GM12878 (cell line): ENCODE data around the gene ADGRD1.

Experiments used
- CEBPB ChIP-seq, 2 experiments: fragments of 150-350 bp in 1 of 2; IDR thresholded peaks; 2 replicates each; pipeline ENCODE4 v1.6.1; 2012 to 2014; ENCODE audit warnings: low read depth in 2 of 2, low read length in 2 of 2, borderline replicate concordance in 1 of 2, inconsistent platforms in 1 of 2
- KLF5 ChIP-seq: fragments of 450-650 bp; IDR thresholded peaks from 2 replicates; pipeline ENCODE4 v1.6.1; 2014; ENCODE audit warnings: mild to moderate bottlenecking; ENCODE audit not compliant: partially characterized antibody
- TCF7 ChIP-seq: IDR thresholded peaks from 2 replicates; pipeline ENCODE4 v1.6.1; 2014; ENCODE audit warnings: antibody characterized with exemption, borderline replicate concordance
- ZNF24 ChIP-seq: fragments of 450-650 bp; IDR thresholded peaks from 2 replicates; pipeline ENCODE4 v1.6.1; 2017; ENCODE audit warnings: antibody characterized with exemption, mild to moderate bottlenecking
- TF ChIP-seq, protein P1 (sequence below), 3 experiments: IDR thresholded peaks in 2 of 3; conservative IDR thresholded peaks in 1 of 3; 2 replicates each; pipeline ENCODE4 v1.5.1; 2011; ENCODE audit warnings: low read depth in 3 of 3, low read length in 3 of 3, mild to moderate bottlenecking in 3 of 3, control low read depth in 2 of 3, moderate library complexity in 2 of 3, inconsistent platforms in 1 of 3, mixed read lengths in 1 of 3; ENCODE audit not compliant: control insufficient read depth in 2 of 3, insufficient read depth in 1 of 3; ENCODE audit errors: extremely low read depth in 1 of 3
- TF ChIP-seq, protein P2 (sequence below): fragments of 450-650 bp; formaldehyde crosslinking; IDR thresholded peaks from 2 replicates; pipeline ENCODE4 v1.4.0; 2020; ENCODE audit warnings: mild to moderate bottlenecking, moderate library complexity
- TF ChIP-seq, protein P3 (sequence below): fragments of 450-650 bp; IDR thresholded peaks from 2 replicates; pipeline ENCODE4 v1.6.1; 2017; ENCODE audit warnings: mild to moderate bottlenecking
- TF ChIP-seq, protein P4 (sequence below): IDR thresholded peaks from 2 replicates; pipeline ENCODE4 v1.6.1; 2012; ENCODE audit warnings: mild to moderate bottlenecking, low read depth, low read length

DNA sequence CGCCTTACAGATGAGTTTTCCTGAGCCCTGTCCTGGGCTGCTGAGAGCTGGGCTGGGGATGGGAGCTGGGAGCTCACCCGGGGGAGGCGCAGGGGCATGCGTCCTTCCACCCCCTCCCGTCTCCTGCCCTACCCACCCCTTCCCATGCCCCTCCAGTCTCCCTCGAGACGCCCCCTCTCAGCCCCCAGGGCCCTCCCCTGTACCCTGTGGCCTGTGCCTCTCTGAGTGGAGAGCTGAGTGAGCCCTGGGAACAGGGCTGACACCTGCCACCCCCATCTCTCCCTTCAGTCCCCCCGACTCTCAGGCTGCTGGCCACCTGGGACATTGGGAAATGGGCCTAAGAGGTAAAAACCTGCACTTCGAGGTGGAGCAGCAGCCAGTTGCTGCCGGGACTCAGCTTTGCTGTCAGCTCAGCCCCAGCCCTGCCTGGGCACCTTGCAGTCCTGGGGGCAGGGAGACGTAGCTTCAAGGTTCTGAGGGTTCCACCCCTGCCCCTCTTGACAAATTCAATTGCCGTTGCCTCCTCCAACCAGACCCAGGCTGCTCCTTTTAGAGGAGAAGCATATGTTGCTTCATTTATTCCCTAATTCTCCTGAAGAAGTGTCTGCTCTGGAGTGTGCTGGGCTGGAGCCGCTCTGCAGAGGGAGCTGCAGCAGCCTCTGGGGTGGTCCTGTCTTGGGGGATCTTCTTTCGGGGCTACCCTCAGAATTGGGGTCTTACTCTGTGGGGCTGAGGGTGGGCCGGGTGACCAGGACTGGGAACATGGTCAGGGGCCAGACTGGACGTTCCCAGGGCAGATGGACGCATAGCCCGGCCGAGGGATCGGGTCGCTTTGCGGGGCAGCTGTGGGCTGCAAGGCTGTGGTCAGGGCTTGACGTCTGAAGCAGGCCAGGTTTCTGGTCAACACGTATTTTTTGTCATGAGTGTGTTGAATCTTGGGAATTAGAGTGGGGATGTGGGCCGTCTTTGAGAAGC is 141.4 kb downstream of the ADGRD1 start:
- TF ChIP-seq, protein P1, sequence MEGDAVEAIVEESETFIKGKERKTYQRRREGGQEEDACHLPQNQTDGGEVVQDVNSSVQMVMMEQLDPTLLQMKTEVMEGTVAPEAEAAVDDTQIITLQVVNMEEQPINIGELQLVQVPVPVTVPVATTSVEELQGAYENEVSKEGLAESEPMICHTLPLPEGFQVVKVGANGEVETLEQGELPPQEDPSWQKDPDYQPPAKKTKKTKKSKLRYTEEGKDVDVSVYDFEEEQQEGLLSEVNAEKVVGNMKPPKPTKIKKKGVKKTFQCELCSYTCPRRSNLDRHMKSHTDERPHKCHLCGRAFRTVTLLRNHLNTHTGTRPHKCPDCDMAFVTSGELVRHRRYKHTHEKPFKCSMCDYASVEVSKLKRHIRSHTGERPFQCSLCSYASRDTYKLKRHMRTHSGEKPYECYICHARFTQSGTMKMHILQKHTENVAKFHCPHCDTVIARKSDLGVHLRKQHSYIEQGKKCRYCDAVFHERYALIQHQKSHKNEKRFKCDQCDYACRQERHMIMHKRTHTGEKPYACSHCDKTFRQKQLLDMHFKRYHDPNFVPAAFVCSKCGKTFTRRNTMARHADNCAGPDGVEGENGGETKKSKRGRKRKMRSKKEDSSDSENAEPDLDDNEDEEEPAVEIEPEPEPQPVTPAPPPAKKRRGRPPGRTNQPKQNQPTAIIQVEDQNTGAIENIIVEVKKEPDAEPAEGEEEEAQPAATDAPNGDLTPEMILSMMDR (IDR thresholded peaks at IDR 0.05 in 2 of 3, conservative IDR thresholded peaks at IDR 0.05 in 1 of 3; ENCODE audit: control insufficient read depth in 2 of 3, extremely low read depth in 1 of 3, insufficient read depth in 1 of 3, low read depth in 3 of 3, low read length in 3 of 3), result no peak
- TF ChIP-seq, protein P2, sequence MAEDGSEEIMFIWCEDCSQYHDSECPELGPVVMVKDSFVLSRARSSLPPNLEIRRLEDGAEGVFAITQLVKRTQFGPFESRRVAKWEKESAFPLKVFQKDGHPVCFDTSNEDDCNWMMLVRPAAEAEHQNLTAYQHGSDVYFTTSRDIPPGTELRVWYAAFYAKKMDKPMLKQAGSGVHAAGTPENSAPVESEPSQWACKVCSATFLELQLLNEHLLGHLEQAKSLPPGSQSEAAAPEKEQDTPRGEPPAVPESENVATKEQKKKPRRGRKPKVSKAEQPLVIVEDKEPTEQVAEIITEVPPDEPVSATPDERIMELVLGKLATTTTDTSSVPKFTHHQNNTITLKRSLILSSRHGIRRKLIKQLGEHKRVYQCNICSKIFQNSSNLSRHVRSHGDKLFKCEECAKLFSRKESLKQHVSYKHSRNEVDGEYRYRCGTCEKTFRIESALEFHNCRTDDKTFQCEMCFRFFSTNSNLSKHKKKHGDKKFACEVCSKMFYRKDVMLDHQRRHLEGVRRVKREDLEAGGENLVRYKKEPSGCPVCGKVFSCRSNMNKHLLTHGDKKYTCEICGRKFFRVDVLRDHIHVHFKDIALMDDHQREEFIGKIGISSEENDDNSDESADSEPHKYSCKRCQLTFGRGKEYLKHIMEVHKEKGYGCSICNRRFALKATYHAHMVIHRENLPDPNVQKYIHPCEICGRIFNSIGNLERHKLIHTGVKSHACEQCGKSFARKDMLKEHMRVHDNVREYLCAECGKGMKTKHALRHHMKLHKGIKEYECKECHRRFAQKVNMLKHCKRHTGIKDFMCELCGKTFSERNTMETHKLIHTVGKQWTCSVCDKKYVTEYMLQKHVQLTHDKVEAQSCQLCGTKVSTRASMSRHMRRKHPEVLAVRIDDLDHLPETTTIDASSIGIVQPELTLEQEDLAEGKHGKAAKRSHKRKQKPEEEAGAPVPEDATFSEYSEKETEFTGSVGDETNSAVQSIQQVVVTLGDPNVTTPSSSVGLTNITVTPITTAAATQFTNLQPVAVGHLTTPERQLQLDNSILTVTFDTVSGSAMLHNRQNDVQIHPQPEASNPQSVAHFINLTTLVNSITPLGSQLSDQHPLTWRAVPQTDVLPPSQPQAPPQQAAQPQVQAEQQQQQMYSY (CRISPR knock-in tag), result no peak
- TF ChIP-seq ZNF24, result no peak
- TF ChIP-seq, protein P3, sequence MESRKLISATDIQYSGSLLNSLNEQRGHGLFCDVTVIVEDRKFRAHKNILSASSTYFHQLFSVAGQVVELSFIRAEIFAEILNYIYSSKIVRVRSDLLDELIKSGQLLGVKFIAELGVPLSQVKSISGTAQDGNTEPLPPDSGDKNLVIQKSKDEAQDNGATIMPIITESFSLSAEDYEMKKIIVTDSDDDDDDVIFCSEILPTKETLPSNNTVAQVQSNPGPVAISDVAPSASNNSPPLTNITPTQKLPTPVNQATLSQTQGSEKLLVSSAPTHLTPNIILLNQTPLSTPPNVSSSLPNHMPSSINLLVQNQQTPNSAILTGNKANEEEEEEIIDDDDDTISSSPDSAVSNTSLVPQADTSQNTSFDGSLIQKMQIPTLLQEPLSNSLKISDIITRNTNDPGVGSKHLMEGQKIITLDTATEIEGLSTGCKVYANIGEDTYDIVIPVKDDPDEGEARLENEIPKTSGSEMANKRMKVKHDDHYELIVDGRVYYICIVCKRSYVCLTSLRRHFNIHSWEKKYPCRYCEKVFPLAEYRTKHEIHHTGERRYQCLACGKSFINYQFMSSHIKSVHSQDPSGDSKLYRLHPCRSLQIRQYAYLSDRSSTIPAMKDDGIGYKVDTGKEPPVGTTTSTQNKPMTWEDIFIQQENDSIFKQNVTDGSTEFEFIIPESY, result no peak
- TF ChIP-seq, protein P4, sequence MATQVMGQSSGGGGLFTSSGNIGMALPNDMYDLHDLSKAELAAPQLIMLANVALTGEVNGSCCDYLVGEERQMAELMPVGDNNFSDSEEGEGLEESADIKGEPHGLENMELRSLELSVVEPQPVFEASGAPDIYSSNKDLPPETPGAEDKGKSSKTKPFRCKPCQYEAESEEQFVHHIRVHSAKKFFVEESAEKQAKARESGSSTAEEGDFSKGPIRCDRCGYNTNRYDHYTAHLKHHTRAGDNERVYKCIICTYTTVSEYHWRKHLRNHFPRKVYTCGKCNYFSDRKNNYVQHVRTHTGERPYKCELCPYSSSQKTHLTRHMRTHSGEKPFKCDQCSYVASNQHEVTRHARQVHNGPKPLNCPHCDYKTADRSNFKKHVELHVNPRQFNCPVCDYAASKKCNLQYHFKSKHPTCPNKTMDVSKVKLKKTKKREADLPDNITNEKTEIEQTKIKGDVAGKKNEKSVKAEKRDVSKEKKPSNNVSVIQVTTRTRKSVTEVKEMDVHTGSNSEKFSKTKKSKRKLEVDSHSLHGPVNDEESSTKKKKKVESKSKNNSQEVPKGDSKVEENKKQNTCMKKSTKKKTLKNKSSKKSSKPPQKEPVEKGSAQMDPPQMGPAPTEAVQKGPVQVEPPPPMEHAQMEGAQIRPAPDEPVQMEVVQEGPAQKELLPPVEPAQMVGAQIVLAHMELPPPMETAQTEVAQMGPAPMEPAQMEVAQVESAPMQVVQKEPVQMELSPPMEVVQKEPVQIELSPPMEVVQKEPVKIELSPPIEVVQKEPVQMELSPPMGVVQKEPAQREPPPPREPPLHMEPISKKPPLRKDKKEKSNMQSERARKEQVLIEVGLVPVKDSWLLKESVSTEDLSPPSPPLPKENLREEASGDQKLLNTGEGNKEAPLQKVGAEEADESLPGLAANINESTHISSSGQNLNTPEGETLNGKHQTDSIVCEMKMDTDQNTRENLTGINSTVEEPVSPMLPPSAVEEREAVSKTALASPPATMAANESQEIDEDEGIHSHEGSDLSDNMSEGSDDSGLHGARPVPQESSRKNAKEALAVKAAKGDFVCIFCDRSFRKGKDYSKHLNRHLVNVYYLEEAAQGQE, result no peak
- no peak for TF ChIP-seq KLF5
- no peak for TF ChIP-seq TCF7
- no peak for TF ChIP-seq CEBPB (IDR thresholded peaks at IDR 0.05; ENCODE audit: borderline replicate concordance in 1 of 2, low read depth in 2 of 2, low read length in 2 of 2)
